Kidney epithelial cell (primary cell): ENCODE results near the gene GAPT. TPM values are rescaled to one million over a fixed set of nuclear protein-coding genes. Genes with fewer than 3 reads are reported as not detected.

Experiments used
- DNase-seq: peaks from one replicate; pipeline ENCODE4 v3.0.0-alpha.2; 2010; ENCODE audit warnings: low read depth
- H3K27me3 ChIP-seq: 2 replicates; pipeline ENCODE4 v1.6.0; 2011; ENCODE audit warnings: low read length; ENCODE audit not compliant: control insufficient read depth, insufficient read depth
- H3K36me3 ChIP-seq: 2 replicates; pipeline ENCODE4 v1.5.1; 2011; ENCODE audit warnings: low read length; ENCODE audit not compliant: control insufficient read depth, insufficient read depth
- H3K4me3 ChIP-seq: 2 replicates; pipeline ENCODE4 v1.5.1; 2011; ENCODE audit warnings: low read depth, mild to moderate bottlenecking, control low read depth, low read length
- CTCF ChIP-seq: IDR thresholded peaks from 2 replicates; pipeline ENCODE4 v1.5.1; 2011; ENCODE audit warnings: mild to moderate bottlenecking, moderate library complexity, low read length, control low read depth, inconsistent platforms; ENCODE audit not compliant: insufficient read depth, poor library complexity, severe bottlenecking
- total RNA-seq: library from RNA; depleted of rRNA; stranded (reverse); fragments of >200 nt; gene quantifications from 2 replicates; pipeline ENCODE4 v1.2.3, GENCODE V29; 2015

GAPT gene
- total RNA-seq, 1 donor from 2014 or later = not detected

DNA sequence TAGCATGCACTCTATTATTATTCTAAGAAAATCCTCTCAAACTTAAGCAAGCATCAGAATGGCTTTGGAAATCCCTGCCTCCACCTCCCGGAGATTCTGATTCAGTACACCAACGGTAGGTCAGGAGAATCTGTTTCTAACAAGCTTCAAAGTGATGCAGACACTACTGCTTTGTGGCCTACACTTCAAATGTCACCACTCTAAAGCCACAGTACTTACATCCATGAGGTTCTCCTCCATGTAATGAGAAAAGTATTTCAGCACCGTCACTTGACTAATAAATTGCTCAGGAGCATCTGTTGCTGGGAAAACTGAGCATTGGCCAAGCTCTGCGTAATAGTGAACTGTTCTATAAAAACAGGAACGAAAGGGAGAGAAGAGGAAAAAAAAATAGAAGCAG is 36.2 kb upstream of the GAPT start:
- Histone ChIP-seq H3K27me3 (no peaks in the 10 kb centered on the region), H3K36me3 (peaks cover 7% of the 10 kb centered on the region), H3K4me3 (peak overlapping the region; percentile 96)
- TF ChIP-seq CTCF = no peak
- no peak for DNase-seq

DNA sequence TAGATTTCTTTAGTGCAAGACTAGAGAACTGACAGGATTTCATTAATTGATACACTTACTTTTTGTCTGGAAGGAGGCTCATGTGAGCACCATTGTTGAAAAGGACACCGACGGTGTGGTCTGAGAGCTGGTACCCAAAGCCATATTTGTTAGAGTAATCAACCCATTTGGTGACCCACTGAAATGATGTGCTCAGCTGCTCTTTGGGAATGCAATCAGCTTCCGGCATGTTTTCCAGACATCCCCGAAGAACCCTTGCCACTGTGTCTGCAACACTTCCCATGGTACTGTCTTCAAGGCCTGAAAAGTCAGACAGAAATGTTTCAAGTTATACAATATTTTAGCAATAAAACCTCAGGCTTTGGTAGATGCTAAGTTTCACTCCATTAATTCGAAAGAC is 35.8 kb upstream of the GAPT start:
- TF ChIP-seq CTCF = no peak
- DNase-seq = no peak
- Histone ChIP-seq H3K36me3 (peaks cover 7% of the 10 kb centered on the region), H3K27me3 (no peaks in the 10 kb centered on the region), H3K4me3 (peak overlapping the region; percentile 96)

DNA sequence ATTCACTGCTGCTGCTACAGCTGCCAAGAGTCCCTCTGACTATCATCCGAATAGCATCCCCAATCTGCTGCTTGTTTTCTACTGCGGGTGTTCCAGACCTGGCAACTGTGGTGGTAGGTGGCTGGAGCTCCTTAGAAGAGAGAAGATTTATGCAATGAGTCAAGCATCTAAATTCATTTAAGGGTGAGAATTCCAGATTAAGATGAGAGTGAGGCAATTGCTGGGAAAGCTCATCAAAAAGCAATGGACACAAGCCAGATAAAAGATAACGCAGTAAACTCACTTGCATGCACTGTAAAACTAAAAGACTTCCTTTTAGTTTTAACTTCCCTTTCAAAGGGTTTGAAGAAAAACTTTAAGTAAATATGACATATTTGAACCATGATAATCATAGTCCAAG is 35.2 kb upstream of the GAPT start:
- Histone ChIP-seq H3K4me3 (peak overlapping the region; percentile 96), H3K36me3 (peaks cover 7% of the 10 kb centered on the region), H3K27me3 (no peaks in the 10 kb centered on the region)
- no peak for DNase-seq
- TF ChIP-seq CTCF = no peak

DNA sequence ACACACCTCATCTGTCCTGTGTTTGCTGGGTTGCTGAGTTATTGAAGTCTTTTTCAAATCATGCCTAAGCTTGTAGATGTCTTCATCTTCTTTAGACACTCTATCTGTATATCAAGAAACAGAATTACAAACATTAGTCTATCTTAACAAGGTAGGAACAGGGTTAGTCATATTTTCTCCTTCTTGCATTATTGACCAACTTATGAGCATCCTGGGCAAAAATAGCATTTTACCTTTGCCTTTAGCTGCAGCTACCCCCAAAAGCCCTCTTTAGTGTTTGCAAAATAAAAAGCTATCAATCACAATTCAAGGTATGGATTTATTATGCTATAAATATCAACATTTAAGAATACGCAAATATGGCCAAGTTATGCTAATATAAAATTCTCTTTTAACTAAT is 34.7 kb upstream of the GAPT start:
- peak overlapping the region; percentile 96 for H3K4me3 ChIP-seq
- no peak for TF ChIP-seq CTCF
- peaks cover 7% of the 10 kb centered on the region for H3K36me3 ChIP-seq
- H3K27me3 ChIP-seq = no peaks in the 10 kb centered on the region
- DNase-seq = no peak

GRCh38 chr5:58457050-58457449 is 34.2 kb upstream of the GAPT start:
- TF ChIP-seq CTCF = no peak
- DNase-seq = no peak
- no peaks in the 10 kb centered on the region for H3K27me3 ChIP-seq
- peaks cover 7% of the 10 kb centered on the region for H3K36me3 ChIP-seq
- H3K4me3 ChIP-seq = peak overlapping the region; percentile 96

DNA sequence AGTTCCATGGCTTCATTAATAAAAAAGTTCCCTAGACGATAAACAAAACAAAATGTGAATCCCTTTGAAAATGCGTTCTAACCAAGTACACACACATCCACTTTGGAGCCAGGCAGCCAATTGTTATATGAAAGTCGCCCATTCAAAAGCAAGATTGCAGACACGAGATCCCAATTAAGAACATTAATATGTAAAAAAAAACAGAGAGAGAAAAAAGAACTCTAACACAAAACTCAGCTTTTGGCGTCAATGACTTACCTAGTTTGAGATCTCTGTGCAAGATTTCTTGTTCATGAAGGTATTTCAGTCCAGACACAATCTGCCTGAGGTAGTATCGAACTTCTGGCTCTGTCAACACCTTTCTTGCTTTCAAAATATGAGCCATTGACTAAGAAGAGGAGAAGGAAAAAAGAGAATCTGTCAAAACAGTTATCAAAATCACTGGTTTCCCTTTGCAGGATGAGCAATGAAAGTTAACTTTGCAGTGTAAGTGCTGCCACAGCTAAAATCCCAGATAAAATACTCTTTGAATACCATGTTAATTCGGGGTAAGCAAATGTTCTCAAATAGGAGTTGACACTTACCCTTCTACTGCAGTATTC is 33.0 kb upstream of the GAPT start:
- peaks cover 7% of the 10 kb centered on the region for H3K36me3 ChIP-seq
- no peak for DNase-seq
- peak overlapping the region; percentile 96 for H3K4me3 ChIP-seq
- no peak for TF ChIP-seq CTCF
- no peaks in the 10 kb centered on the region for H3K27me3 ChIP-seq
